Activated naive CD4-positive, alpha-beta T cell treated with anti-CD3 and anti-CD28 coated beads, Interleukin-2, amount 10 ng/mL, durations not matched to agents 7 days and 5 days (primary cell): ENCODE data around the gene GRK6.

Experiments
- CTCF ChIA-PET: fragments of 350-600 bp; sonication (Branson Sonifier 250); formaldehyde crosslinking; loops from one replicate; lab custom pipeline; 2021; ENCODE audit warnings: antibody characterized with exemption; lab: Charles Lee
- DNase-seq: peaks from one replicate; pipeline ENCODE4 v3.0.0-alpha.2; 2020
- H3K27ac Mint-ChIP-seq: one replicate; pipeline ENCODE4 v1.8.0; 2021; ENCODE audit warnings: mild to moderate bottlenecking, moderate library complexity, mixed read lengths
- H3K27me3 Mint-ChIP-seq: one replicate; pipeline ENCODE4 v1.8.0; 2021; ENCODE audit warnings: mild to moderate bottlenecking, mixed read lengths
- H3K36me3 Mint-ChIP-seq: one replicate; pipeline ENCODE4 v1.8.0; 2021; ENCODE audit warnings: mixed read lengths
- H3K4me1 Mint-ChIP-seq: one replicate; pipeline ENCODE4 v1.8.0; 2021; ENCODE audit warnings: mixed read lengths
- H3K4me3 Mint-ChIP-seq: one replicate; pipeline ENCODE4 v1.8.0; 2021; ENCODE audit warnings: mild to moderate bottlenecking, moderate library complexity, mixed read lengths
- H3K9me3 Mint-ChIP-seq: one replicate; pipeline ENCODE4 v1.8.0; 2021; ENCODE audit warnings: mixed read lengths

Gene GRK6

DNA sequence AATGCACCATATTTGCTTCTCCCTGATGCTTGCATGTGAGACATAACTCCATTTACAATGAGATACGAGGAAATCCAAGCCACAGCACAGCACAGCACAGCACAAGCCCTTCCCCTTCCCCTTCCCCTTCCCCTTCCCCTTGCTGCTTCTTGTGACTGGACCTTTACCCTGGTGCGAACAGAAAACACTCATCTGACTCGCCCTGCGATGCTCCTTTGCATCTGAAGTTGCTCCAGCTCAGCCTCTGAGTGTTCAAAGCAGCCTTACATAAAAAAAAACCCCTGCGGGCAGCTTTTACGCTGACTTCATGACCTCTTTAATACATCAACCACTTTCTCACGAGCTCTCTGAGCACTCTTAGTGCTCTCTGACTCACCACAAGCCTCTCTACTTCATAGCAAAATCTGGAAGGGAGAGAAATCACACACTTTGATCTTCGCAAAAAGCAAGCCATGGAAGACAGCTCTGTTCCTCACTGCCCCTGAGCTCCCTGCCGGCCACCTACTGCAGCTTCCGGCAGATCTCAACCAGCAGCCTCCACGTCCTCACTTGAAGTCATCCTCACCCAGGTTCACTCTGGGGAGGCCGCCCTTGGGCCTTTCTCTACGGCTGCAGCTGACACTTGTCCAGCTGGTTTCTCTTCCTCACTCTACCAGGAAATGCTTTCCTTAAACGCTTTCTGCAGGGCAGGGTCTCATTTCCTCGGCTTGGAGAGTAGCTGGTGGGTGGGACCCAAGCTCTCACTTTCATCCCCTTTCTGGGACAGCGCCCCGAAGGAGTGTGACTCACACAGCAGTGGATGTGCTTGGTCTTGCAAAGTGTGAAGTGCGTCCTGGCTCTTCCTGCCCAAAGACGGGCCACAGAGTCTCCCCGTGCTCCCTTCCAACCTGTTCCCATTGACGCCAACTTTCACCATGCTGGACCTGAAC is 37.0 kb upstream of the GRK6 start:
- no peaks in the 10 kb centered on the region for H3K36me3 Mint-ChIP-seq
- H3K27me3 Mint-ChIP-seq, result peaks cover 55% of the 10 kb centered on the region
- H3K9me3 Mint-ChIP-seq, result no peaks in the 10 kb centered on the region
- peak overlapping the region; percentile 92 for H3K27ac Mint-ChIP-seq
- CTCF ChIA-PET, result interaction anchor here (0.8 to 8.9 kb wide), 31 partner anchors 11 to 281 kb away, joined by 3 to 177 read pairs (median 7); partner anchors contain the start of genes GRK6, LMAN2, MXD3 and PDLIM7
- peak overlapping the region; percentile 21 for H3K4me3 Mint-ChIP-seq
- peak; percentile 54 for DNase-seq
- peaks cover 49% of the 10 kb centered on the region for H3K4me1 Mint-ChIP-seq

DNA sequence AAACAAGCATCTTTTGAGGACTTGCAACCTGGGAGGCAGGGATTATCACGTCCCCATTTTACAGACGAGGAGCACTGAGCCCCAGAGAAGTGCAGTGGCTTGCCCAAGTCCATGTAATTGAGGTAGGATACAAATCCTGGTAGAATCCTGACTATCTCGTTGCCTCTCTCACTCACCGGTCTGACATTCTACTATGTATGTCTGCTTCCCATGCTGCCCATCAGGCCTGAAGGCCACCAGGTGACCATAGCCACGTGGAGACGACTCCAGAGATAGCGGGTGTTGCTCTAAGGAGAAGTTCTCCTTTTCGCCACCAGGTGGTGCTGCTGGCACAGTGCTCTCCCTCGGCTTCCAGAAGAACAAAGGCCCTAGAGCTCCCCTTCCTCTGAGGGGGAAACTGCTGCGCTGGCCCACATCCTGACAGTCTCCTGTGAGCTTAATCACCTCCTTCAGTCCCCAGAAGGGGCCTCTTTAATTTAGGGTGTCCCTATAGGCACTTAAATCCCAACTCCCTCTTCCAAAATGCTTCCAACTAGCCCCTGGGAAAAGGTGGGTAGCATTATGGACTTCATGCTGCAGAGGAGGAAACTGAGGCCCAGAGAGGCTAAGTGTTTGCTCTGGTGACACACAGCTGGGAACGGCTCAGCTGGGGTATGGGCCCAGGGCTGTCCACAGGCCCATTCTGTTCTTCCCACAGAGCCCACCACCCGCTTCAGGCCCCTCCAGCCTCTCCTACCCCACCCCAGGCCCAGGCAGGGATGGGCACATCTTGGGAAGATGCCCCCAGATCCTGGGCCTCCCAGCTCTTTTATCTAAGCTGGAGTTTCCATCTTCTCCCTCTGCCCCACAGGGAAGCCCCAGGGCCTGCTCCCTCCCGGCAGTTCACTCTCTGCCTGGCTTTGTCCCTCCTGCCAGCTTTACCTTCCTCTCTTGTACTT is 35.8 kb upstream of the GRK6 start:
- CTCF ChIA-PET, result interaction anchor here (0.6 to 8.9 kb wide), 48 partner anchors 12 to 282 kb away, joined by 3 to 177 read pairs (median 5); partner anchors contain the start of genes LMAN2, MXD3, PDLIM7 and PFN3
- no peaks in the 10 kb centered on the region for H3K36me3 Mint-ChIP-seq
- peak overlapping the region; percentile 92 for H3K27ac Mint-ChIP-seq
- H3K4me3 Mint-ChIP-seq, result peak overlapping the region; percentile 8
- DNase-seq, result peak; percentile 93
- no peaks in the 10 kb centered on the region for H3K9me3 Mint-ChIP-seq
- peaks cover 42% of the 10 kb centered on the region for H3K4me1 Mint-ChIP-seq
- H3K27me3 Mint-ChIP-seq, result peaks cover 56% of the 10 kb centered on the region

DNA sequence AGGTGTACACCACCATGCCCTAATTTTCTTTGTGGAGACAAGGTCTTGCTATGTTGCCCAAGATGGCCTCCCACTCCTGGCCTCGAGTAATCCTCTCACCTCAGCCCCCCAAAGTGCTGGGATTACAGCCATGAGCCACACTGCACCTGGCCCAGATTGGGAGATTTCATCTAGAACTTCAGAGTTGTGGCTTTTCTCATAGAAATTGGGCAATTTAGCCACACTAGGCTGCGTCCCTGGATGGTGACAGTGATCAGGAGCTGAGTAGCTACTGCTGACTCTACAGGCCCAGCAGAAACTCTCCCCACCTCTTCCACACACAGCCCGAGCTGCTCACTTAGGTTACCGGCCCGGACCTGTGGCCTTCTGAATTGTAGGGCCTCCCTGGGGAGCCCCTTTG is 33.7 kb upstream of the GRK6 start:
- no peak for DNase-seq
- Mint-ChIP-seq H3K27ac (no peak overlapping the region), H3K27me3 (peaks cover 65% of the 10 kb centered on the region), H3K36me3 (no peaks in the 10 kb centered on the region), H3K9me3 (no peaks in the 10 kb centered on the region), H3K4me3 (no peak overlapping the region), H3K4me1 (peaks cover 40% of the 10 kb centered on the region)
- CTCF ChIA-PET, result interaction anchor here (1.5 to 8.9 kb wide), 5 partner anchors 10 to 108 kb away, joined by 3 to 177 read pairs (median 114); partner anchors contain the start of genes PDLIM7 and PFN3

- Mint-ChIP-seq H3K4me3 (no peak overlapping the region), H3K9me3 (no peaks in the 10 kb centered on the region), H3K4me1 (peaks cover 36% of the 10 kb centered on the region), H3K27me3 (peaks cover 67% of the 10 kb centered on the region), H3K27ac (no peak overlapping the region), H3K36me3 (no peaks in the 10 kb centered on the region)
- DNase-seq, result no peak
- CTCF ChIA-PET, result interaction anchor here (1.3 to 8.9 kb wide), 5 partner anchors 10 to 107 kb away, joined by 4 to 177 read pairs (median 114); partner anchors contain the start of genes PDLIM7 and PFN3
Measured at GRCh38 chr5:177393206-177393765, 33.2 kb upstream of the GRK6 start.

DNA sequence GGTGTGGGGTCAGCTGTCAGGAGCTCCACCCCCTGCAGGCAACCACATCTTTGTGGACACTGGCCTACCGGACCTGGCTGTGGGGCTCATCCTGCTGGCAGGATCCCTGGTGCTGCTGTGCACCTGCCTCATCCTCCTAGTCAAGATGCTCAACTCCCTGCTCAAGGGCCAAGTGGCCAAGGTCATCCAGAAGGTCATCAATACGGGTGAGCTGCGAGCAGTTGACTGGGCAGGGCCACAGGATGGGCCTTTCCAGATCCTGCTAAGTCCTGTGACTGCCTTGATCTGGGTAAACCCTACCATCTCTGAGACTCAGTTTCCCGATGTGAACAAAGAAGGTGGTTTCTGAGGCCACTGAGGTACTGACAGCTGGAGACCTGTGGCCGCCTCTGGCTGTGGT is 32.5 kb upstream of the GRK6 start:
- H3K27me3 Mint-ChIP-seq, result peaks cover 74% of the 10 kb centered on the region
- no peak overlapping the region for H3K4me3 Mint-ChIP-seq
- no peaks in the 10 kb centered on the region for H3K9me3 Mint-ChIP-seq
- no peaks in the 10 kb centered on the region for H3K36me3 Mint-ChIP-seq
- peaks cover 29% of the 10 kb centered on the region for H3K4me1 Mint-ChIP-seq
- DNase-seq, result no peak
- CTCF ChIA-PET, result interaction anchor here (1.3 to 8.7 kb wide), 3 partner anchors 9 to 59 kb away, joined by 4 to 177 read pairs (median 119); partner anchors contain the start of gene PFN3
- no peak overlapping the region for H3K27ac Mint-ChIP-seq

- no peaks in the 10 kb centered on the region for H3K36me3 Mint-ChIP-seq
- CTCF ChIA-PET, result no interaction called here
- peaks cover 8% of the 10 kb centered on the region for H3K4me1 Mint-ChIP-seq
- H3K9me3 Mint-ChIP-seq, result no peaks in the 10 kb centered on the region
- no peak for DNase-seq
- H3K4me3 Mint-ChIP-seq, result no peak overlapping the region
- H3K27me3 Mint-ChIP-seq, result peaks cover 80% of the 10 kb centered on the region
- H3K27ac Mint-ChIP-seq, result no peak overlapping the region
Measured at GRCh38 chr5:177396078-177396477, 30.4 kb upstream of the GRK6 start.

GRCh38 chr5:177396807-177397206 is 29.7 kb upstream of the GRK6 start:
- no peak for DNase-seq
- CTCF ChIA-PET, result interaction anchor here (1.4 to 2.4 kb wide), 2 partner anchors 57 to 60 kb away, joined by 3 to 9 read pairs; no protein-coding TSS in a partner anchor
- Mint-ChIP-seq H3K36me3 (no peaks in the 10 kb centered on the region), H3K9me3 (no peaks in the 10 kb centered on the region), H3K27ac (no peak overlapping the region), H3K4me3 (no peak overlapping the region), H3K4me1 (peaks cover 3% of the 10 kb centered on the region), H3K27me3 (peaks cover 88% of the 10 kb centered on the region)

DNA sequence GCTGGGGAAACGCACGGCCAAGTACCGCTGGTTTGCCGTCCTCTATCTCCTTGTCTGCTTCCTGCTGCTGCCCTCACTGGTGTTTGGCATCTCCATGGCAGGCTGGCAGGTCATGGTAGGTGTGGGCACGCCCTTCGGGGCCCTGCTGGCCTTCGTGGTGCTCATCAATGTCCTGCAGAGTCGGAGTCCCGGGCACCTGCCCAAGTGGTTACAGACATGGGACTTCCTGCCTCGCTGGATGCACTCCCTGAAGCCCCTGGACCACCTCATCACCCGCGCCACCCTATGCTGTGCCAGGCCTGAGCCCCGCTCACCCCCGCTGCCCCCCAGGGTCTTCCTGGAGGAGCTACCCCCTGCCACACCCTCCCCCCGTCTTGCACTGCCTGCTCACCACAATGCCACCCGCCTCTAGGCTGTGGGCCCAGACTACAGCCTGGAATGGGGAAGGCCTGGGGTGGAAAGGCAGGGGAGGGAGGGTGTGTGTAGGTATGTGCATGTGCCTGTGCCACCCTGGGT is 28.5 kb upstream of the GRK6 start:
- Mint-ChIP-seq H3K4me1 (peaks cover 15% of the 10 kb centered on the region), H3K4me3 (no peak overlapping the region), H3K9me3 (no peaks in the 10 kb centered on the region), H3K27ac (no peak overlapping the region), H3K27me3 (peaks cover 94% of the 10 kb centered on the region), H3K36me3 (no peaks in the 10 kb centered on the region)
- DNase-seq, result no peak
- CTCF ChIA-PET, result interaction anchor here (0.6 to 2.4 kb wide), 3 partner anchors 27 to 59 kb away, joined by 3 to 9 read pairs (median 3); no protein-coding TSS in a partner anchor

DNA sequence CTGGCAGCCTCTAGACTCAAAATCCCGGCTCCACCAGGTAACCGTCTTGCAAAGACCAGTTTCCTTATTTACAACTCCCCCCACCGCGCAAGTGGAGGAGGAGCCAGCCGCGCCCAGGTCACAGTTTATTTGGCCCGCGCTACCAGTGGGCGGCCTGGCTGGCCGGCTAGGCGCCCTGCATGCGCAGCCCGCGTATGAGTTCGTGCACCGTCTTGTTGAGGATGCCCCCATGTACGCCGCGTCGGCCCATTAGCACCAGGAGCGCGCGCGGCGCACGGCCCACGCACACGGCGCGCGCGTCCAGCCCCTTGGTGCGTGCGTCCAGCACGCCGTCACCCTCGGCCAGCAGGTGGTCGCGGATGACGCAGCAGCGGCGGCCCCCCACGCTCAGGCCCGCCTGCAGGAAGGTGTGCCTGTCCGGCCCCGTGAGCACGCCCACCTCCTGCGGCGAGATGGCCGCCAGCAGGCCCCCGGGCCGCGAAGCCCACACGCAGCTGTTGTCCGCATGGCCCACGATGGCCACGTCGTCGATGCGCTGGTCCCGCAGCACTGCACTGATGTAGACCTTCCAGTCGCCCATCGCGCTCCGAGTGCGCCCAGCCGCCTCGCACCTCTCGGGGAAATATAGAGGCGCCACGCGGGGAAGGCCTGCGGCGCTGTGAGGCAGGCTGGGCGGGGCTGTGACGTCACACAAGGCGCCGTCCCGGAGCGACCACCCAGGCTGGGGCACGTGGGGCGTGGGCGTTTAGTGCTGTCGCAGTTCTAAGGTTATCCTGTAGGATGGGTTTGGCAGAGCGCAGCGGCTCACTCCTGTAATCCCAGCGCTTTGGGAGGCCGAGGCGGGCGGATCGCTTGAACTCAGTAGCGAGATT is 26.2 kb upstream of the GRK6 start, which contains the start of gene PFN3:
Gene PFN3, minus strand, starts transcription at position 665 of the 872 bp plus-strand sequence. Its CDS starts 85 bp downstream, at position 580.
- Mint-ChIP-seq H3K4me1 (peaks cover 31% of the 10 kb centered on the region), H3K9me3 (no peaks in the 10 kb centered on the region), H3K36me3 (no peaks in the 10 kb centered on the region), H3K27ac (no peak within 1 kb of the TSS), H3K27me3 (peaks cover 94% of the 10 kb centered on the region), H3K4me3 (no peak within 1 kb of the TSS)
- no peak for DNase-seq
- CTCF ChIA-PET, result interaction anchor here (5.4 to 9.7 kb wide), 4 partner anchors 9 to 53 kb away, joined by 104 to 228 read pairs (median 174); partner anchors contain the start of genes GRK6 and PRR7

- DNase-seq, result peak; percentile 83
- H3K27me3 Mint-ChIP-seq, result peaks cover 95% of the 10 kb centered on the region
- CTCF ChIA-PET, result interaction anchor here (0.8 to 9.7 kb wide), 25 partner anchors 10 to 288 kb away, joined by 3 to 228 read pairs (median 8); partner anchors contain the start of genes GRK6, LMAN2, PDLIM7 and PRR7
- H3K27ac Mint-ChIP-seq, result no peak overlapping the region
- no peaks in the 10 kb centered on the region for H3K36me3 Mint-ChIP-seq
- peak overlapping the region; percentile 71 for H3K4me3 Mint-ChIP-seq
- peaks cover 38% of the 10 kb centered on the region for H3K4me1 Mint-ChIP-seq
- no peaks in the 10 kb centered on the region for H3K9me3 Mint-ChIP-seq
Measured at GRCh38 chr5:177402271-177403043, 24.0 kb upstream of the GRK6 start.

DNA sequence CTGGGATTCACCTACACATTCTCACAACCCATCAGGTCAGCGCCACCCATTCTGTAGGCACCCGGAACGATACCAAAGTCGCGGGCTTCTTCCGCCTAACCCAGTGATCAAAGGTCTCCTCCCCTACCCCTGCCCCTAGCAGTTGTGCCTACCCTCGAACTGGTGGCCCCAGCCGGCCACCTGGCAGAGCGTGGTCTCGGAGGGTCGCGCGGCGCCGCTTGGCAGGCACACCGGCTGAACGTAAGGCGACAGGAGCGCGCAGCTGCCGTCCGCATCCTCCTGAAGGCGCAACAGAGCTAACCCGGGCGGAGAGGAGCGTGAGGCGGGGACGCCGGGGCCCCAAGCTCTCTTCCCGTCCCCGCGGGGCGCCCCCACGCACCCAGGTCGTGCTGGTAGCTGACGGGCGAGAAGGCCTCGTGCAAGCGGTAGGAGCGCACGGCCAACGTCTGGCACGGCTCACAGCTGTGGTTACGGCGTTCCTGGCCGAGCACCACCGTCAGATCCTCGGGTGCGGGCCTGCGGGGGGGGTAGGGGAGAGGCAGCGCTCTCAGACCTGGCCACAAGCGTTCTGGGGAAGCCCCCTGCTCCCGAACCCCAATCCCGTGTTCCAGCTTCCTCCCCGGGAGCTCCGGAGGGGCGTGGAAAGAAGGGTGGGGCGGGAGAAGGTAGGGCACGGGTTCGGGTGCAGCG is 23.2 kb upstream of the GRK6 start:
- CTCF ChIA-PET, result interaction anchor here (0.7 to 9.7 kb wide), 28 partner anchors 9 to 443 kb away, joined by 3 to 228 read pairs (median 8); partner anchors contain the start of genes GRK6, PDLIM7, PRR7 and SLC34A1
- peak overlapping the region; percentile 49 for H3K27ac Mint-ChIP-seq
- peaks cover 95% of the 10 kb centered on the region for H3K27me3 Mint-ChIP-seq
- peak; percentile 67 for DNase-seq
- H3K36me3 Mint-ChIP-seq, result no peaks in the 10 kb centered on the region
- peak overlapping the region; percentile 71 for H3K4me3 Mint-ChIP-seq
- H3K9me3 Mint-ChIP-seq, result no peaks in the 10 kb centered on the region
- H3K4me1 Mint-ChIP-seq, result peaks cover 38% of the 10 kb centered on the region
